HG02610 (cell line): Measurements from ENCODE around the gene COMMD8.

Experiments
- ATAC-seq: cut with Tn5 transposase; IDR thresholded peaks from one replicate; pipeline ENCODE4 v1.9.1; 2021; ENCODE audit warnings: mild to moderate bottlenecking, moderate library complexity; ENCODE audit not compliant: unreplicated experiment

COMMD8 gene

DNA sequence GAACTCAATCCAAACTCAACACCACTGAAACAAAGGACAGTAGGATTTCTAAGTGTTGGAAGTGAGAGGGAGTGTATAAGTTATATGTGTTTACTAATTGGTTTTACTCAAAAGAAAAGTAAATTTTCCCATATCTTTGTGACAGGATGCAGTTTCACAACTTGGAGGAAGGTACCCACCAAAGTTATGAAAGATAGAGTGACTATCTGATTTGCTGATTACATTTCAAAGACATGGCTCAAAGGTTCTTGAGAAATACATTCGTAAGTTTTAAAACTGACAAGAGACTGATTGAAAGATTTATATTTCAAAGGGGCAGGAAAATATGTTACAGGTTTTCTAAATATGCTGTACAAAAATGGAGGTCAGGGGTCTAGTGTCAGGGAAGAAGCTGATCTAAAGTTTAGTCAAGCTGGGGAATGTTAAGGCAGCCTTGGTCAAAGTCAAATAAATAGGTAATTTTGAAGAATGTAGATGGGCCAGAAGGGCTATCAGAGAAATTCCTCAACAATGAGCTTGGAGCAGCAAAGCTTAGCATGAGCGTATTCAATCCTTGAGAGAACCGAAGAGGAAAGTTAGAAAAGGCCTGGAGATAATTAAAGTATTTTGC, 9.7 kb upstream of the COMMD8 start:
- ATAC-seq, result no peak

DNA sequence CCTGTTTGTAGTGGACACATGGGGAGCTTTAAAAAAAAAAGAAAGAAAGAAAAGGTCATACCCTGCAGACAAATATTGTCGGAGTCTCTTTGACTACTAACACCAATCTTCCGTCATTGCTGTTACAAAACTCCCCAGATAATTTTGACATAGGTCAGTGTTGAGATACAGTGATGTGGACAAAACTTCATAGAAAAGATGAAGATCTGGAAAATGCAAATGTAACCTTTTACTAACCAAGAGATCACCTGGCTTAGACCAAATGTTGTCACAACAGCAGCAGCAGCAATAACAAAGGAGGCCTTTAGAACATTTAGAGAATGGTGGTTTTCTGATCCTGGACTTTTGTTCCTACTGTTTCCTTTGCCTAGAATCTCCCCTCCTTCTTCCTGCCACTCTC, 8.1 kb upstream of the COMMD8 start:
- no peak for ATAC-seq

DNA sequence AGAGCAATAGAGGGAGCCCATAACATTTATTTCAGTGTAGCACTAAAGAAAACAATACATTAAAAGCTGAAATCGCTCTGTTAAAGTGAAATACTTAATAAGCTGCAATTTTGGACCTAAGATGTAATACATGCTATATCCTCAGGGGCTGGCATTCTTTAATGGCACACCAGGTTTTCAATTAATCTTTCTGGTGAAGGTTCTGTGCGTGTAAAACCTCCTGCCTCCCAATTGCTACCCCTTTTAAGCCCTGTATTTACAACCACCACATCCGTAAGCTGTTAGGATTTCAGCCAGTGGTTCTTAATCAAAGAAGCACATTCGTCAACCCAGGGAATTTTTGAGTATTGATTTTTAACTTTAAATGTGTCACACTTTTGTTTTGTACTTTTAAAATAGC, 7.6 kb upstream of the COMMD8 start:
- ATAC-seq, result no peak

DNA sequence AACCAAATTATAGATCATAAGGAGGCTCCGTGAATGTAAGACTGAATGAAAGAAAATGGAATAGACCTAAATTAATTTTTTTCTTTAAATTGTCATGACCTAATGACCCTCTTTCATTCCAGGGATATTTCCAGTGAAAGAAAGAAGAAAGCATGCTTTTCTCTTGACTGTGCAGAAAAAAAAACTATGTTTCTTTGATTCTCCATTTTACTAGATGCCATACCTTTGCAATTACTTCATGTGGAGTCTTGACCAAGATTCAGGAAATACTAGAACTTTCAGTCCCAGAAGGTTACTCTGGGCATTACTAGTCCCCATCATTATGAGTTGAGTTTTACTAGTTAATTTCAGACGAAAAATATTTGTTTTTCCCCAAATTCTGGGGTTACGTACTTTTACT, 6.4 kb upstream of the COMMD8 start:
- ATAC-seq, result no peak

DNA sequence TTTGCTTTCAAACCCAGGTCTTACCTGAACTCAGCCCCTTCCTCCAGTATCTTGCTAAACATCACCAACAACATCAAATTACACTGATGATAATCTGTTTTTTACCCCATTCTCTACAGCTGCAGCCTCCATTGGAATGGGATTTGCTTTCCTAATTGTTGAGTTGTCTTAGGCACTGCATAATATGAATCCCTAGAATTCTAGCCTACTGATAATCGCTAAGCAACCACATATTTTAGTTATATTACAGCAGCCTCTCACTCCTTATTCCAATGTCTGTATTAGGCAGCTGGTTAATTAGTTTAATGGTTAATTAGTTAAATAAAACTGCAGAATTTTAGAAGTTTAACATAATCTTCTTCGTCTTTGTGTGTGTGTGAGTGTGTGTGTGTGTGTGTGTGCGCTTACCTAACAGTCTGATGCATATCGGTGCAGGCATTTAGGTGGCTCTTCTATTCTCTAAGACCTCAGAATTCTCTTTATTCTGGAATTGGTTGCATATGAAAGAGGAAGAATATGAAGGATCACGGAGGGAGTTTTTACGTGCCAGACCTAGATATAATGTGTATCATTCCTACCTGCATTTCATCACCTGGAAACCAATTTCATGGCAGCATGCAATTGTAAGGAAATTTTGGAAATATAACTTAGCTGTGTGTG, 5.3 kb upstream of the COMMD8 start:
- ATAC-seq, result no peak

DNA sequence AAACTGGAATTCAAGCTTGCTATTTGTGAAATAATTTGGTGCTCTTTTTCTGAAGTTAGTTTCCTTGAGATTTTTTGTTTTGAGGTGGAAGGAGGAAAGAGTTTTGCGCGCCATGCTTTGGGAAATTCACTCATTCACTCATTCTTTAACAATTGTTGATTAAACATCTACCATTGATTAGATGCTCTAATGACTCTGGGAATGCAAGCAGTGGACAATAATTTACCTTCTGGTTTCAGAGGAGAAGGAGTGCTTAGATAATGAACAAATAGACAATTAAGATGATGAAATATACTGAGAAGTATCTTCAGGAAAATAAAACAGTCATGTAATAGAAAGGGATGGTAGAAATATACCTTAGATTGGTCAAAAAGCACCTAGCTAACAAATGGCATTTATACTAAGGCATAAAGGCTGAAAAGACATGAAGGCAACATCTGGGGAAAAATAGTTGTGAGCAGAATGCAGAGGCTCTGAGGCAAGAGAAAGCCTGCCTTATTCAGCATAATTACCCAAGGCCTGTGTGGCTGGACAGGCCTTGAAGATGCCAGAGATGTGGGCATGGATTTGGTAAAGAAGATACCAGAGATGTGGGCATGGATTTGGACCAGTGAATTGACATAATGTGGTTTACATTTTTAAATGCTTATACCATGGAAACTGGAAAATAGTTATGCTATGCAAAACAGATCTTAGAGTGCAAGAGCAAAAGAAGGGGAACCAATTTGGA, 2.7 kb upstream of the COMMD8 start:
- no peak for ATAC-seq

DNA sequence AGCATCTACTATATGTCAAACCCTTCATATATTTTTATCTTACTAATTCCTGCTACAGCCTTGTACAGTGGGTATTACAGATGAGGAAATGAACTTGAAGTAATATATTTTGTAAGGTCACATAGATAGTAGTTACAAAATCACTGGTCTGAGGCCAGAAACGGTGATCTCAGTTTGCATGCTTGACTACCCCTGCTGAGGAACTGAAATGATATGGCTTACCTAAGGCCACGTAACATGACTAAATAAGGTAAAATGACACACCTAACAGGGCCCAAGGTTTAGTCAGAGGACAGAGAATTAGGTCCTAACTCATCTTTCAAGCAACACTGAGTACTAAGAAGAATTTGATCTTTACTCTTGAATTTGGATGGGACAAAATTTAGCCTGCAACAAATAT, 1.5 kb upstream of the COMMD8 start:
- ATAC-seq, result peak; percentile 23

DNA sequence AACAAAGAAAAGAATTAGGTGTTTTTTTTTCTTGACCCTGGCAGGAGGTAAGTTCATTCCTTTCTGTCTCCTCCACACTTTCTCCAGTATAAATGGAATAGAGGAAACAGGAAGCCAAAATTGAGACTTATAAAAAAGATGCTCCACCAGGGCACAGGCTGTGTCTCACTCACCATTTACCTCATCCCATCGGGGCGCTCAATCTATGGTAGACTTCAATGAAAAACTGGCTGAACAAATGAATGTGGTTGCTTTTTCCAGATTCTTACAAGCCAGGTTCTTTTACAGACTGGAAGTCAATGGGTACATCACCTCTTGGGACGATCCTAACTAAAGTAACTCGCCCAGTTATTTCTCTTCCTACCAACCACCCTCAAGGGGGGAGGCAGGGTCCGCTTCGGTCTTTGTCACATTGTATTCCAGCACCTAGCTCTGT, 685 bp downstream of the COMMD8 start:
- peak; percentile 24 for ATAC-seq

DNA sequence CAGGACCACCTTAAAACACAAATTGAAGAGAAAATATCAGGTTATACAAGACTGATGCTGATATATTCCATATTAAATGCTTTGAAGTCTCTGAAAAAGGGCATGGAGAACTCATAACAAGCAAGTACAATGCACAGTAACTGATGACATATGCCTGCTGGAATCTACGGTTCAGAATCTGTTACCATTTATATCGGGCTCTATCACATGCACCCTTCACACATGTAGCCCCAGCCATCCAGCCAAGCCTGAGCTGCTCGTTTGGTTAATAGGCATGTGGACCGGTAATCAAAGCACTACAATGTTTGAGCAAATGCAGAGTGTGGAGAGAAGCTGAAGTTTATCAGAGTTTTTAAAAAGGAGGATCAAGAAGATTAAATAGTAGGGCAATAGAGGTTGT, 11.8 kb downstream of the COMMD8 start:
- ATAC-seq, result no peak

DNA sequence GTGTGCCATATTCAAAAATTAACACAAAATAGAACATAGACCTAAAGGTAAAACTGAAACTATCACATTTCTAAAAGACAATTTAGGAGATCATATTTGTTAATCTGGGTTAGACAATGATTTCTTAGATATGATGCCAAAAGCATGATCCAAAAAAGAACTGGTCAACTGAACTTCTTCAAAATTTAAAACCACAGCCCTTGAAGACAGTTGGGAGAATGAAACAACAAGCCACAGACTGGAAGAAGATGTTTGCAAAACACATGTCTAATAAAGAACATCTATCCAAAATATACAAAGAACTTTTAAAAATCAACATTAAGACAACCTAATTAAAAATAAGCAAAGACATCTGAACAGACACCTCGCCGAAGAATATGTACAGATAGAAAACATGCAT, 19.5 kb downstream of the COMMD8 start:
- no peak for ATAC-seq

DNA sequence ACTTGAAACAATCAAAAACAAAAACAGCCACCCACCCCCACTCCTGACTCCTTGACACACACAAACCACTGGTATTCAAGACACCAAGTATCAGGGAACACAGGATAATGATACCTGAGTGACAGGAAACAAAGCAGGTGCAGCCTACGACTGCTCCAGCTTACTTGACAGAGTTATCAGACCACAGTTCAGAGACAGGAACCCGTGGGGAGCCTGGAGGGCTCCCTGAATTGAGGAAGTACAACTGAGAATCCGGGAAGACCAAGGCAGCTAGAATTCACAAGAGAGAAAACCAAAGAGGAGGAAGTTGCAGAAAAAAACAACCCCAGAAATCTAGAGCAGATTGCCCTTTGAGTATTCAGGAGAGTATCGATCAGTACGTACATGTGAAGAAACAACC, 20.5 kb downstream of the COMMD8 start:
- peak; percentile 83 for ATAC-seq

DNA sequence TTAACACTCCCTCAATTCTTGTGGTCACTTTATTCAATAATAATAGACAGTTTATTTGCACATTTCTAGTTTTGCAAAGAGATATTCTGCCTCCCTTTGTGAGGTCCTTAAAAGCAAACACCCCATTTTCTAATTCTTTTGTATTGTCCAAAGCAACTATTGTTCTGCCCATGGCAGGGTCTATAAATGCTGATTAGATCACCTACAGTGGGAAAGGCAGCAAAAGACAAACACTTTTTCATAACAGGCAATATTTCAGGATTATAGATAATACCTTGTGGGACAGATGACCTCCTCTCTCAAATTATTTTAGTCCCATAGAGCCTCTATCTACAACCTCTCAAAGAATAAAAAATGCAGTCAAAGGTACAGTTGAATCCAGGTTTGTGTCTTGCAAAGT, 28.6 kb downstream of the COMMD8 start:
- ATAC-seq, result no peak

DNA sequence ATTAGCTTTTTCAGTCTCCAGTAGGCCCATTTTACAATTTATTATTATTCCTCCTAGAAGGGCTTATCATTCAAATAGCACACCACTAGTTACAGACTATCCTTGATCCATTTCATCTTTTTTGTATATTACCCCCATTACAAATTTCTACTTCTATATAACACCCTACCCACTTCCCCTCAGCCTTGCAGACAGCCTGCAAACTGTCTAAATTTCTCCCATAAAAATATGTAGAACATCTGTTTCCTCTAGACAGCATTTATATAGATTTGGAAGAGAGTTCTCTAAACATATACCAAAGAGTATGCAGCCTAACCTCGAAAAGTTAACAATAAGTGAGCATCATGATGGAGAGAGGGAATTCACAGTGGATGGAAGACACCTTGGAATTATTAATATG, 30.8 kb downstream of the COMMD8 start:
- ATAC-seq, result no peak

DNA sequence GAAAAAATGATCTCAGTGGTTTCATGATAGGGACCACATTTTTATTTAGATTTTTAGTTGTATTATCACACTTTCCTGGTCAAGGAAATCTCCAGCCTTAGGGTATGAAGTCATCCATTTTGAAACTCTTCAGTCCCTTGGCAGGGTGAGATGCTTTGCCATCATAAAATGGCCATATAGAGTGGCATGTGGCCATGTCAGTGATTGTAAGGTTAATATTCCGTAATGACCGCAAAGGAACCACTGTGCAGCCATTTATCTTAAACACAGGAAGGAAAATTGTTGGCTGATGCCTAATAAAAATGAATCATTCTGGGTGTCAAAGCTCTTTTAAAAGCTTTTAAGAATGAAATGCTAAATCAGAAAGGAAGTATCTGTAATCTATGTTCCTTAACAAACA, 35.6 kb downstream of the COMMD8 start:
- ATAC-seq, result no peak

DNA sequence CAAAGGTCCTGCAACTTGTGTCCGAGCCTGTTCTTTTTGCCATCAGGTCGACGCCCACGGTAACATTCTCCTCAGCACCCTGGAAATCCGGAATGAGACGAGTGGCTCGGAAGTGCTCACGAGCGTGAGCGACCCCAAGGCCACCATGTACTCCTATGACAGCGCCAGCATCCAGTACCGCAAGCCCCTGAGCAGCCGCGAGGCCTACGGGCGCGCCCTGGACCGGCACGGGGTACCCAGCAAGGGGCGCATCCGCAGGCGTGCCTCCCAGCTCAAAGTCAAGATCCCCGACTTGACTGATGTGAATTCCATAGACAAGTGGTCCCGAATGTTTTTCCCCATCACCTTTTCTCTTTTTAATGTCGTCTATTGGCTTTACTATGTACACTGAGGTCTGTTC, 37.9 kb downstream of the COMMD8 start:
- no peak for ATAC-seq

DNA sequence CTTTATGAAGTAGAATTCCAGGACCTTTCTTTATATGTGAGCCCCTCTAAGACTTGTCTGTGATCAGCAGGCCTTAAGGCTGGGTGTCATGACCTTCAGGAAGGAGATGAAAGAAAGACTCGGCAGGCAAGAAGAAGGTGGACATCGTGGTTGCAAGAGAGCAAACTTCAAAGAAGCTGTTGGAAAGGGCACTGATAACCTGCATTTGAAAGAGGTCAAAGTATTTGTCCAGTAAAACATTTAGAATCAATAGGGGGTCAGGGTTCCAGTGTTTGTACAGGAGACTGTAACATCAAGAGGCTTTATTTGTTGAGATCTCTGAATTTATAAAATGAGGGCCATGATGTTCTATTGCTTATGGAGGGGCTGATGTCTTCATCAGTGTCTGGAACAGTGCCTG, 44.2 kb downstream of the COMMD8 start:
- ATAC-seq, result no peak

DNA sequence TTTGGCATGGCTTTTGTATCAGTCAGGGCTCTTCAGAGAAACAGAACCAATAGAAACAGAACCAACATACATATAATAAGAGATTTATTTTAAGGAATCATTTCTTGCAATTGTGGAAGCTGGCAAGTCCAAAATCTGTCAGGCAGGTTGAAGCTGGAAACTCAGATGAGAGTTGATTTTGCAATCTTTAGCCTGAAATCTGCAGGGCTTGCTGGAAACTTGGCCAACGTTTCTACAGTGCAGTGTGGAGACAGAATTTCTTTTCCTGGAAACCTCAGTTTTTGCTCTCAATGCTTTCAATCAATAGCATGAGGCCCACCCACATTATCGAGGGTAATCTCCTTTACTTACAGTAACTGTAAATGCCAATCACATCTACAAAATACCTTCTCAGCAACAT, 45.4 kb downstream of the COMMD8 start:
- ATAC-seq, result no peak

DNA sequence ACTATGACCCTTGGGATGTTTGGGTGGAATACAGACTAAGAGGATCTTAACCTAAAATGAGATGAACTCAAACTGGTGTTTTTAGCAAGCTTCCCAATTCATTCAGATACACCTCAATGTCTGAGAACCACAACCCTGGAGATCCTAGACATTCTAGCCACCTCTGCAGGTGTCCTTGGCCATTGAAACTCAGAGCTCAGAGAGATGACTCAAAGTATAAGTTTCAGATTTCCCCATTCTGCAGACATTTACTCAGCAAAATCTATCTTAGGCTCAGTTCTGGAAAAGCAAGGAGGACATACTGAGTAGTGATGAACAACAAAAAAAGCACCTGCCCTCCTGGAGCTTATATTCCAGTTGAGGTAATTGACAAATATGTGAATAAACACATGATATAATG, 47.8 kb downstream of the COMMD8 start:
- ATAC-seq, result peak; percentile 60

DNA sequence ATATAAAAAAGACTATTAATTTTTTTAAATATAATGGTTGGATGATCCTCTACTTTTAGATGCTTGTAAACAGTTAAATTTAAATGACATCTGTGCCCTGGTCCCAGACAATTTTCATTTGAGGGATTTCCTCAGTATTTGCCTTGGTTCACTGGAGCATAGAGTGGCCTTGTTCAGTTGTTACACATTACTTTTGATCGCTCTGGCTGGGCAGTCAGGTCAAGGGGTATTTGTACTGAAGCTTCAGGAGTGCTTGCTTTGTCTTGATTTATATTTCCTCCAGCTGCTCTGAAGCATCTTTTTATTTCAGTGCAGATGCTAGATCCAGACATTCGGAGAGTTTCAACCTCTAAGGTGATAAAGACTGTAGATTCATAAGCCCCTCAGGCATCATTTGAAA, 50.0 kb downstream of the COMMD8 start:
- ATAC-seq, result peak; percentile 55

DNA sequence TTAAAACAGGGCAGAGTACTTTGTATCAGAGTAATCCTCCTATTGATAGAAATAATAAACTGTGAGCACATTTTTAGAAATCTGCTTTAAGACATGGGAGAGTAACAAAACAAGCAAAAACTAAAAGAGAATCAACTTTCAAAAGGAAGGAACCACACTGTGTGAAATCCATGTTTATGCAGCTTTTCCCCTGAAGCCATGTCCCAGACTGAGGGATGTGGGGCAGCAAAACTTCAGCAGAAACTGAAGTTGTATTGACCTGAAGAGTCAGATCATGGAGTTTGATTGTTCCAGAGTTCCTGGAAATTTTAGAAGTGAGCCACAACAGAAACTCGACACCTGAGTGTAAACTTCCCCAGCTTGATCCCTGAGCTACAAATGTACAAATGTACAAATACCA, 53.2 kb downstream of the COMMD8 start:
- ATAC-seq, result no peak

DNA sequence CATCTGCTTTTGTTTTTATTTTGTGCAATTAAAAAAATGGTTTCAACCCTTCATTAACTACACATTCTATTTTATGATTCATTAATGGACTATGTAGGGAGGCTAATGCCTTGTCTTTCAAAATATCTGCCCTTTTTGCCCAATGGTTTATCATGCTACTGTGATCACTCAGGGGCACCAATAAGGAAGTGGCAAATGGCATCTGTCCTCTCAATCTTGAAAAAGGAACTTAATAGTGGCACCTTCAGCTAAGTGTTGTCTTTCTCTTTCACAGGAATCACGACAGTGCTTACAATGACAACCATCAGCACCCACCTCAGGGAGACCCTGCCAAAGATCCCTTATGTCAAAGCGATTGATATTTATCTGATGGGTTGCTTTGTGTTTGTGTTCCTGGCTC, 57.1 kb downstream of the COMMD8 start:
- no peak for ATAC-seq
